ENCODE results near the gene ABCA13.

DNA sequence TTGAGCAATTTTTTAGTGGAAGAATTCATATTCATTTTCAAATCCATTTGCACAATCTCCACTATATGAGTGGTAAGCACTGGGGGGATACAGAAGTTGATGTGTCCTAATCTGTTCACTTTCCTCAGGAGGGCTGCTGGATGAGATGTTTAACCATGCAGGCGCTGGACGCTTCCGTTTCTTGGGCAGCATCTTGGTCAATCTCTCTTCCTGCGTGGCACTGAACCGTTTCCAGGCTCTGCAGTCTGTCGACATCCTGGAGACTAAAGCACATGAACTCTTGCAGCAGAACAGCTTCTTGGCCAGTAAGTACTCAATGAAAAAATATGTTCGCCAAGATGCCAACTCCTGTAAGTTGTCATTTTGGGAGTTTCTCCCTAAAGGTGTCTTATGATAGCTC, 179.3 kb downstream of the ABCA13 start:
- TF ChIP-seq EZH2phosphoT487 (IDR thresholded peaks at IDR 0.05; ENCODE audit: borderline replicate concordance, low read length), result no peak
- TF ChIP-seq, protein P1, sequence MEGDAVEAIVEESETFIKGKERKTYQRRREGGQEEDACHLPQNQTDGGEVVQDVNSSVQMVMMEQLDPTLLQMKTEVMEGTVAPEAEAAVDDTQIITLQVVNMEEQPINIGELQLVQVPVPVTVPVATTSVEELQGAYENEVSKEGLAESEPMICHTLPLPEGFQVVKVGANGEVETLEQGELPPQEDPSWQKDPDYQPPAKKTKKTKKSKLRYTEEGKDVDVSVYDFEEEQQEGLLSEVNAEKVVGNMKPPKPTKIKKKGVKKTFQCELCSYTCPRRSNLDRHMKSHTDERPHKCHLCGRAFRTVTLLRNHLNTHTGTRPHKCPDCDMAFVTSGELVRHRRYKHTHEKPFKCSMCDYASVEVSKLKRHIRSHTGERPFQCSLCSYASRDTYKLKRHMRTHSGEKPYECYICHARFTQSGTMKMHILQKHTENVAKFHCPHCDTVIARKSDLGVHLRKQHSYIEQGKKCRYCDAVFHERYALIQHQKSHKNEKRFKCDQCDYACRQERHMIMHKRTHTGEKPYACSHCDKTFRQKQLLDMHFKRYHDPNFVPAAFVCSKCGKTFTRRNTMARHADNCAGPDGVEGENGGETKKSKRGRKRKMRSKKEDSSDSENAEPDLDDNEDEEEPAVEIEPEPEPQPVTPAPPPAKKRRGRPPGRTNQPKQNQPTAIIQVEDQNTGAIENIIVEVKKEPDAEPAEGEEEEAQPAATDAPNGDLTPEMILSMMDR (IDR thresholded peaks at IDR 0.05; ENCODE audit: low read depth, low read length, poor library complexity, severe bottlenecking), result no peak

Data from DOHH2 (cell line).